Measurements from ENCODE around the gene GLI2.

GLI2 gene

DNA sequence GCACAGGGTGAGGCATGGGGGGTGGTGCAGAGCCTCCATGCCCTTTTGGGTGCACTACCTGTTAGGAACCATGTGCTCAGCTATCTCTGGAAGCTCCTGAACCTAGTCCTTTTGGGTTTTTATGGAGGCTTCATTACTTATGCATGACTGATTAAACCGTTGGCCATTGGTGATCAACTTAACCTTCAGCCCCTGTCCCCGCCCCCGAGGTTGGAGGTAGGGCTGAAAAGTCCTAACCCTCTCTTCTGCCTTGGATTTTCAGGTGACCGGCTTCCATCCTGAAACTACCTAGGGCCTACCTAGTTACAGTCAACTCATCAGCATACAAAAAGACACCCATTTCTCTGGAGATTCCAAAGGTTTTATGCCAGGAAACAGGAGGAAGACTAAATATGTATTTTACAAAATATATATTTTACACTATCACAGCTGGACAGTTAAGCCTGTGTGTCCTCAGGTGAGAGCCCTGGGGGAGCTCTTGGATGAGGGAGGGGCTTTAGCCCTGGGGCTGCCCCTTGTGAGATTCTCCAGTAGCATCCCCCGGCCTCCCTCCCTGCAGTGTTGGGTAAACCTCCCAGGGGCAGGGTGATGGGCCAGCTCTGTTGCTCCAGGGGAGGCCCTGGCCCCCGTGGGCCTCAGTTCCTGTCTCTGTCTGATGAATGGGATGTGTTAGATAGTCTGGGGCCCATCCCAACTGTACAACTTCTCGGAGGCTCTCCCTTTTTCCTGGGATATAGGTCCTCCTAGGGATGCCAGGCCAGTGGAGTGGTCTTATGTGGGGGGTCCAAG, 24.1 kb downstream of the GLI2 start:
- DNase-seq: no peak

DNA sequence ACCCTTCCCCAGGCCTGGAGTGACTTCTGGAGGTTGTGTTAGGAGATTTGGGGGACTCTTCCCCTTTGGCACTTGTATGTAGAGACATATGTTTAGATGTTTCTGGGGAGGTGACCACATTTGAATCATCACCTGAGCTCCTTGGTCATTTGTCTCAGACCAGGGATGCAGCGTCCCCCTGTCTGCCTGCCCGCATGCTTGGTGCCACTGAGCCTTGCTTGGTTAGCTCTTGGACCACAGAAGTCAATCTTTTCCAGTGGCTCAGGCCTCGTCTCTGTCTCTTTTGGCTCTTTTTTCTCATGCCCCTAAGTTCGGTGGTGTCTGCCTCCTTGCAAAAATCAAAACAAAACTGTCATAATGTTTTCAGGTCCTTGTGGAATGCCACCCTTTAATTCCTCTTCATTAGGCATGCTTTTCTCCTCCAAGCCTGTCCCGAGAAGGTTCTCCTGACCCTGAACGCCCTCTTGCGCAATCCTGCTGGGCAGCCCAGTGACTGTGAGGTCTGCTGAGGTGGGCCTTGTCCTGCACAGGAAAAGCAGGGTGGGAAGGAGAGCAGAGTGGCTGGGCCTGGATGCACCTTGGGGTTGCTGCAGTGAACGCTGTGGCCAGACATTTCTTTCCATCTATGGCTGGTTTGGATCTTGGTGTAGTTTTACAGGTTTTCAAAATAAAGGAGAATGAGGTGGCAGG, 24.9 kb downstream of the GLI2 start:
- DNase-seq: no peak

DNA sequence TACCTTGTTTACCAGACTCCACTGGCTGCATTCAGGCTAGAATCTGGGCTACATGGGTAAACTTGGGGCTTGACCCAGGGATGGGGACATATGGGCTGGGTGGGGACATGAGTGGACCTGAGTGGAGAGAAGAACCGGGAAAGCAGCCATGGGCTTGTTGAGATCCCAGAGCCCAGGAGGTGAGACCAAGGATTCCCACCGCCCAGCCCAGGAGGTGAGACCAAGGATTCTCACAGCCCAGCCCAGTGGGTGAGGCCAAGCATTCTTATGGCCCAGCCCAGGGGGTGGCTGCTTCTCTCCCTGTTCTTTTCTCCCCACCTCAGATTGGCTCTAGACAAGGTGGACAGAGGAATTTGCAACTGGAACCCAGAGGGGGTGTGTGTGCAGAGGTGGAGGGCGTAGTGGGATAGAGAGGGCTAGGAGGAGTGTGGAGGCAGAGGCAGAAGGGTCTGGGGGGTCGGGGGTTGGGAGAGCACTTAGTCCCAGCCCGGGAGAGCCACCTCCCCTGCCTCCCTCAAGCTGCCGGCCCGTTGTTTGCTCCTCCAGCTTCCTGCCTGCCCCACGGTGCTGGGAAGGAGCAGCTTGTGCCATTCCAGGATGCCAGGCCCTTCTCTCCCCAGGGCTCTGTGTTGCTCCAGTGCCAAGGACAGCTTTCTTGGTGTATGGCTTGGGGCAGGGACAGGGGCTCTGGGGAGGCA, 25.6 kb downstream of the GLI2 start:
- no peak for DNase-seq

DNA sequence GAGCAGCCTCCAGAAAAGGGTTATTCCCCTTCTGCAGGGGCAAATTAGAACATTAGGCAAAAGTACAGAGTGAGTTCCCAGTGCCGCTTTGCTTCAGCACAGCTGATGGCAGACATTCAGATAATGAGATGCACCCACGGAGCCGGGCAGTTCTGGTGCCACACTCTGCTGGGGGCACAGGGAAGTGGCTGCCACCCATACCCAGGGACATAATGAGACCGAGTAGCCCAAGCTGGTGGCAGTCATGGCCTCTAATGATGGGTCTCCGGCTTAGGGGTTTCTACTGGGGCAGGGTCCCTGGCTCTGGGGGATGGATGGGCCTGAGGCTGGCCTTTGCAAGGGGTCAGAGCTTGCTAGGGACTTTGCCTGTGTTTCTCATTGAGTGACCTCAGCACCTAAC, 26.2 kb downstream of the GLI2 start:
- no peak for DNase-seq

DNA sequence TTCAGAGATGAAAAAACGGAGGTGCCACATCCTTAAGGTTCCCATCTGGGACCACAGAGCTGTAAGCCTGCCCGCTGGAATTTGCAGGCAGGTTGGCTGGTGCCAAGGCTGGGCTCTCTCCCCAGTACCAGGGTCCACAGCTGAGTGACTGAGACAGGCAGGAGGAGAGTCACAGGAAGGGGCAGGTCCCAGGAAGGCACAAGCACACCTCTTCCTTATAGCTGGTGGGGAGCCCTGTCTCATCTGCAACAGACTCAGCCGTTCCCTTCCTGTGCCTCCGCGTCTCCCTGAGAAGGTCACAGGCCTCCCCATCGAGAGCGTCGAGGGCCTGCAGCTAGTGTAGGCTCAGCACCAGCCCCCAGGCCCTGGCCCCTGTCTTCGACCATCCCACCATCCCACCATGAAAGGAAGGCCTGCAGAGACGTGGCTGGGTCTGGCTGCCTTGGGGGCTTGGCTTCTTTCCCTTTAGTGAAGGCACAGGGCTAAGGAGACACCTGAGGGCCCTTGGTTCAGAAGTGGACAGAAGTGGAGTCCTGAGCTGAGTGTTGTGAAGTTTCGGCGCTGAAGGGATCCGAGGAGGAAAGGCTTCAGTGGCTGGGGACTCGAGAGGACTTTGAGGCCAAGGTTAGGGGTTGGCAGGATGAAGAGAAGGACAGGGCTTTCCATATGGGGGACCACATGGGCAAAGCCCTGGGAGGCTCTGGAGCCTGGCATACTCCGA, 26.8 kb downstream of the GLI2 start:
- no peak for DNase-seq

DNA sequence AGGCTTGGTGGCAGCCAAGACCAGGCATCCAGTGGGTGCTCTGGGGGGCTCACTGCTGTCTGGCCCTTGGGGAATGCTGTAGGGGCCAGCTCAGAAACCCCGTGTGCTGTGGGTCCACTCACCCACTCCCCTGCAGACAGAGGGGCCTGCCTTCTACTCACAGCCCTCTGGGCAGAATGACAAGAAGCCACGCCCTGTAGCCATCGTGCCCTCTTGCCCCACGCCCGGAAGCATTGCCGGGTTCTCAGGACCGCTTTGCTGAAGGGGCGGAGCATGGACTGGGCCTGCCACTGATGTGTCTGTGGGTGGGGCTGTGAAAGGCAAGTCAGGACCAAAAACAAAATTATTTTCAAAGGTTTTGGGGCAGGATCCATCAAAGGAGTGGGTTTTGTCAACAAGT, 27.8 kb downstream of the GLI2 start:
- DNase-seq: no peak

DNA sequence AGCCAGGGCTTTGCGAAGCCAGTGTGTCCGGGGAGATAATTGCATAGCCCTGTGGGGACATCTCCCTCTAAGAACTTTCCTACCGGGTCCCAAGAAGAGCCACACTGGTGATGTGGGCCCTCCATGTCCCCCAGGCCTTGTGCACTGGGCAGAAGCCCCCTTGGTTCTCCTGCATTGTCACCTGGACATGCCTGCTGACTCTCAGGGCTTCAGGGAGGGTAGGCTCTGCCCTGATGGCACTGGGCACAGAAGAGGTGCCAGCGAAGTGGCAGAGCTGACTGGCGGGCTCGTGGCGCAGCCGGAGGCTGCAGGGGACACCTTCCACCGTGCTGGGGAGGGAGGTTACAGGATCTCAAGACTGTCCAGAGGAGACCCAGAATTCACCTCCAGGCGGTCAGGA, 28.3 kb downstream of the GLI2 start:
- DNase-seq: no peak

DNA sequence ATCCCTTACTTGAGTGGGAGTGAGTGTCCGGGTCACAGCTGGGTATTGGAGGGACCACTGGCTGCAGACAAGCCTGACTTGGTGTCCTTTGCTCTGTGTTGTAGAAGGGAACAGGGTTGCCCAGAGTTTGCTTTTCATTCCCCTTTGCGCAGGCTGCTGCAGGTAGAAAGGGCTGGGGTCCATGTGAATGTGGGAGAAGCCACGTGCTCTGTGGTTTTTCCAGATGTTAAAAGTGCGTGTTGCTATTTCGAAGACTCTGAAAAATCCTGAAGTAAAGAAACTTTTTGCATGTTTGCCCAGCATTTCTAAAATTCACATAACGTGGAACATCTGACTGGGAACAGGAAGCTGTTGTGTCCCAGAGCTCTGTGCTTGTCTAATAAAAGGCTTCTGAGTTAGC, 28.8 kb downstream of the GLI2 start:
- no peak for DNase-seq

DNA sequence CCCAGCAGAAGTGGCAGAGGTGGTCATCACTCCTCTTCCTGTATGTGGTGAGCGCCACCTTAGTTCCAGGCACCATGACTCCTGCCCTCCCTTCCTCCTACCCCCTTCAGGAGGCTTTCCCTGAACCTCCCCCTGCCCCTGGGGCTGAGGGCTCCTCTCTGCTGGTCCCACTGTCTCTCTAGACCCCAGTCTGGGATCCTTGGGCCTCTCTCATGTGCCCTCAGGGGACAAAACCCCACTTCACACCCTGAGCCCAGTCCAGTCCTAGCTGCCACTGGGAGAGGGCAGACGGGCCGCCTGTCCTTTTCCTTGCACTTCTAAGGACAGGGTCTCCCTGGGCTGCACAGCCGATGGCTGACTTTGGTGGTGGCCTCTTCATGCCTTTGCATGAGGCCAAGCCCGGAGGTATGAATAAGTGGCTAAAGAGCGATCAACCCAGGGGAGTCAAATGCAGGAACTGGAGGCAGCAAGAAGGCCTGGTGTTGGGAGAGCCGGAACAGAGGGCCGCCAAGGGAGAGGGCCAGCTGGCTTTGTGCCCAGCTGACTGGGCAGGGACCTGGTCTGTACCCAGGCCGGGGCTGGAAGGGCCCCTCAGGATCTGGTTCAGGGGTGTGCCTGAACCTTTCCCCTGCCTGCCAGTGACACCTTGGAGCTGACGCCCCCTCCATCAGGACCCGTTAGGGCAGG, 29.5 kb downstream of the GLI2 start:
- no peak for DNase-seq

DNA sequence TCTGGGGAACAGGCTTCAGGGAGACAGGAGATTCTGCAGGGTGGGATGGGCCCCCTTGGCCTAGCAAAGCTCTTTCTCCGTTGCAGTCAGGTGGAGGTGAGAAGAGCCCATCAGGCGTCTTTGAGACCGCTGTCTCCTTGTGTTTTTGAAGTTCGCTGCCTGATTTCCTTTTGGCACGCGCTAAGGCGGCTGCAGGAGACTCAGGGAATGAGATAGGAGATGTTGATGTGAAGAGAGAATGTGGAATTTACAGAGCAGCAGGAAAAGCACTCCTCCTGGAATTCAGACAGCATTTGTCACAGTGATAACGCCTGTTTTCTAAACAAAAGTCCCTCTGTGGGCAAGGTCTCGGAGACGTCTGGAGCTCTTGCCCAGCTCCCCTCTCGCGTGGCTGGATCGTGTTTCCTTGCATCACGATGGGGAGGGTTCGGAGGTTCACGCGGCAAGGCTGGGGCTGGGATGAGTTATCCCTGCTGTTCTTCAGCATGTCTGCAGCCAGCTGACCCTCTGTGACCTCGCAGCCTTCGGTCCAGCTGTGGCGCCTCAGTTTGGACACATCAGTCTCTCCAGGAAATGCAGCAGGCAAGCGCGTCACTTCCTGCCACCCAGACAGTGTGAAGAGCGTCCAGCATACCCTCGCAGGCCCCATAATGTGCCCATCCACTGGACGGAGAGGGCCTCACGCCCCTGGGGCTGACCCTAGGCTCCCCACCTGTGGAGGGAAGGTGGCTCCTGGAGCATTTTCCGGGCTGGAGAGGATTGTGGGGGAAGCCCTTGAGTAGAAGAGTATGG, 30.2 kb downstream of the GLI2 start:
- no peak for DNase-seq

DNA sequence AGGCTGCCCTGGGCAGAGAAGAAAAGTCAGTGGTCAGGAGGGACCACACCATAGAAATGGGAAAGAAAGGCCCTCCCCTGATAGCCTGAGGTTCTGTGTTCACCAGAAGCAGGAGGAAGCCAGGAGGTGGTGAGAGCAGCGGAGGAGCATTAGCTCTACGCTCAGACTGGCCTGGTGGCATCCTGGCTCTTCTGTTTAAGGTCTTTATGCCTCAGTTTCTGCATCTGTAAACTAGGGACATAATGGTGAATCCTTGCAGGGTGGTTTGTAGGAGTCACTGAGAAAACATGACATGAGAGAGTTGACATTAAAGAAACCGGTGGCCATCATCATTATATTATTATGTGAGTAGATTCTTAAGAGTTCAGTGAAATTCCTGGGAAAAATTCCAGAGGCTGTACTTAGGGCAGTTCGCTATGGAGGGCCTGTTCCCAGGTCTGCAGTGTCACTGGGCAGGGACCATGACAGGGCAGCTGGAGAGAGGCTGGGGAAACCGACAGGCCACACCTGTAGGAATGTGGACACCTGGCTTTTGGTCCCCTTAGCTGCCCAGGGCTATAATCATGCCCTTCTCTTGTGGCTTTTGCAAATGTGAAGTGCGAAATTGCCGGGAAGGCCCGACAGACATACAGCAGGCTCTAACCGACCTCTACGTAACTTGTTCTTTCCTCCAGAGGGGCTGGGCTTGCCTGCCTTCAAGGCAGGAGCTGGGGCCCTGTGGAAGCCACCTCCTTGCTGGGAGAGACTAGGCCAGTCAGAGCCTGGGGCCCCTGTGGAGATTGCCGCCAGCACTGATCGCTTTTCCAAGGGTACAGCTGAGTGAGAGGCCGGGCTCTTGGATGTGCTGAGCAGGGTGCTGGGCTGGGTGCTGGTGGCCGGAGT, 31.0 kb downstream of the GLI2 start:
- no peak for DNase-seq

DNA sequence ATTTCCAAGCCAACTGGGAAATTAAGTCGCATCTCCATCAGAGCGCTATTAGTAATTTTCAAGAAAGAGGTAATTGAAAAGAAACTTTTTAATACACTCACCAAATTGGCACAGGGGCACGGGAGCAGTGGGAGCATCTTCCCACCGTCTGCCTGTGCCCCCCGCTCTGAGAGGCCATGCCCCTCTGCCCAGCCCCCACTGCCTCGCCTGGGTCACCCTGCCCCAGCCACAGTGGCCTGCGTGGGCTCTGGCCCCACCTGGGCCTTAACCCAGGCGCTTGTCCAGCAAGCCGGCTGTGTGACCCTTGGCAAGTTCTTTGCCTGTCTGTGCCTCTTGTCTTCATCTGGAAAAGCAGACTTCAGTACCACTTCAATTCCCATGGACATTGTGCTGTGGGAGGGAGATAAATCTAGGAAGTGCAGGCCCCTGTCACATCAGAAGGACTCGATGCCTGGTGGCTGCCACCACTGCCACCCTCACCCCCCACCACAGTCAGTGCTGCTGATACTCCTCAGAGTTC, 31.9 kb downstream of the GLI2 start:
- DNase-seq: no peak

DNA sequence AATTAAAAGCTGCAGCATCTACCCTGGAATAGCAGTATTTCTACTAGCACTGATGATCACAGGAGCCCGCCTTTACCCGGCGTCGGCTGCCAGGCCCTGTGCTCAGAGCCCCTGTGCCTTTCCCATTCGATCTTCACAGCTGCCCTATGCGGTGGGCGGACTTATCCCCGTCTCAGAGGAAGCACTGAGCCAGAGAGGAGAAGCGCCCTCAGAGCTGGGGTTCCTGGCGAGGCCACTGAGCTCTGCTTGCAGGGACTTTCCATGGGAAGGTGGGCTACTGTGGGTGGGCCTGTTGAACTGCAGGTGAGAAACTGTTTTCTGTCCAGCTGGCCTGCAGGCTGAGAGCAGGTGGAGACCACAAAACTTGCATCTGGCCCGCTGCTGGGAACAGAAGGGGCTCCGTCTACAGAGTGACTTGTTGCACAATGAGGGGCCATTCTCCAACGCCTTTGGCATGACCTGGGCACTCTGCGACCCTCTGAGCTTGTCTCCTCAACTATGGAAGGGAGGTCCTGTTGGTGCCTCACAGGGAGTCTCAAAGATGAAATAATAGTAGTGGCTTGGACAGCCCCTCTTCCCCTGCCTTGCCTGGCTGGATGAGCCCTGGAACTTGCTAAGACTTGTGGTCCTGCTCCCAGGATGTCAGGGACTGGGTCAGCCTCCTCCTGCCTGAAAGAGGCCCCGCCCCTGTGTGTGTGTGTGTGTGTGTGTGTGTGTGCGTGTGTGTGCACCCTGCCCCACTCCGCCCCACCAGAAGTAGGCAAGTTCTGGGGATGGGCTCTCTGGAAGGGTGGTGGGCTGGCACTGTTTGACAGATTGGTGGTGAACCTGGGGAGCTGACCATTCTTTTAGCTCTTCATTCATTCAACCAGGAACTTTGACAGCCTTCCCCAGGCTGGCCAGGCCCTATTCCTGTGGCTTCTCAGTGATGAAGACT, 32.7 kb downstream of the GLI2 start:
- DNase-seq: no peak

DNA sequence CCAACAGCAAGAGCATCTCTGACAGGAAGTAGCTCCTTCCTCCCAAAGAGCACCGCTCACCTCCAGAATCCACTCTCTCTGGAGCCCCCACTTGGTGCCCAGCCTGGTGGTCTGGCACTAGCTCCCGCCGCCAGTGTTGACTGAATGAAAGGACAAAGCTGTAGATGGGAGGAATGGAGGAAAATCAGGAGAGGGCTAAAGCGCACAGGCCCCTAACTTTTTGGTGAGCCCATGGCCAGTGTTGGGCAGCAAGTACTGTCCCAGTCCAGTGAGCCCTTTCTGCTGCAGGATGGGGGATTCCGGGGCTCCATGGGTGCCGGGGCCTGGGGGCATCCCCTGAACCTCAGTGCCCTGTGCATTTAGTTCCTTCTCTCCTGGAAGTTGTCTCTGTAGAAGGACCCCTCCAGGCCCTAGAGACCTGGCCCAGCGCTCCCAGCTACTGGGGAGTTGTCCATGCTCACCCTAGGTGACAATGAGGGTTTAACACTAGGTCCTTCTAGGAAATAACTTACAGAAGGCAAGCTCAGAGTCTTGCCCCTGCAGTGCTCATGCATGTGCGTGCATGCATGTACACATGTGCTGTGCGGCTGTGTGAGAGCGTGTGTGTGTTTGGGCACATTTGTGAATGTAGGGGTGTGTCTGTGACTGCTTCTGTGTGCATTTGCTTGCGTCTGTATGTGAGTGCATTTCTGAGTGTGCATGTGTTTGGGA, 33.6 kb downstream of the GLI2 start:
- DNase-seq: no peak

DNA sequence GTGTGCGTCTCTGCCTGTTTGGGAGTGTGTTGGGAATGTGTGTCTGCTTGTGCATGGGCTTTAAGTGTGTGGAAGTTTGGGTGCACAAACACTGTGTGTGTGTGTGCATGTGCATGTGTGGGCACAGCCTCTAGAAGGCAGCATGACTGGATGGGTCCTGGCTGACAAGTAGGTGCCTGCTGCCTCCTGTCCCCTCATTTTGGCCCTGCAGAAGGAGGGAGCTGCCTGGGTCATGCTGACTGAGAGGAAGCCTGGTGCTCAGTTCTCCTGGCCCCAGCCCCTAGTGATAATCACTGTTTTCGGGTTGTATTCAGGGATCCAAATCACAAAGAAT, 34.1 kb downstream of the GLI2 start:
- DNase-seq: no peak

DNA sequence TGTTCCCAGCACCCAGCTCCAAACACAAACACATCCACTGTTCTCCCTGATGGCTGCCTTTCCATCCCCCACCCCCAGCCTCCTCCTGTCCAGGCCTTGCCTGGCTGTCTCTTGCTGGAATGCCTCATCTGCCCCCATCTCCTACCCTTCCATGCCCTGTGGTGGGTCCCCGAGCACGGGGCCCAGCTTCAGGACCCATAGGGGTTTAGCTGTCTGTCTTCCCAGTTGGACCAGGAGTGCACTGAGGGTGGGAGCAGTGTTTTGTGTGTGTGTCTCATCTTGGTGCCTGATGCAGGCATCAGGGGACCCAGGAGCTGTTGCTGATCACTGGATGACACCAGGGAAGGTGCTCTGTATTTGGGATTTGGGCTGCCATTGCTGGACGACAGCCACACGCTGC, 34.5 kb downstream of the GLI2 start:
- no peak for DNase-seq

DNA sequence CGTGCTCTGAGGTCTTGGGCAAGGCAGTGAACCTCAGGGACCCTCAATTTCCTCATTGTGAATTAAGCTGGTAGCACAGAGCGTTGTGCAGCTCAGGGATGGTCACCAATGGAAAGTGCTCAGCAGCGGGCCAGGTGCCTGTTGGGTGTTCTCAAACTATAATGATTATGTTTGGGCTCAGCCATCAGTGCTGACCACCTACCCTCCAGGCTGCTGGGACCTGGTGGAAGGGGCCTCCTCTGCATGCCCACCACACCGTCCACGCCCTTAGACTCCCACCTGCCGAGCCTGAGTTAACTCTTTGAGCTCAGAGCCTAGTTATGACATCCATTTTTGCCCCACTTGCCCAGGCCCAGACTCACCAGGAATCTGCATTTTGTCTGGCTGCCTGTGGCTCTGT, 35.0 kb downstream of the GLI2 start:
- no peak for DNase-seq

DNA sequence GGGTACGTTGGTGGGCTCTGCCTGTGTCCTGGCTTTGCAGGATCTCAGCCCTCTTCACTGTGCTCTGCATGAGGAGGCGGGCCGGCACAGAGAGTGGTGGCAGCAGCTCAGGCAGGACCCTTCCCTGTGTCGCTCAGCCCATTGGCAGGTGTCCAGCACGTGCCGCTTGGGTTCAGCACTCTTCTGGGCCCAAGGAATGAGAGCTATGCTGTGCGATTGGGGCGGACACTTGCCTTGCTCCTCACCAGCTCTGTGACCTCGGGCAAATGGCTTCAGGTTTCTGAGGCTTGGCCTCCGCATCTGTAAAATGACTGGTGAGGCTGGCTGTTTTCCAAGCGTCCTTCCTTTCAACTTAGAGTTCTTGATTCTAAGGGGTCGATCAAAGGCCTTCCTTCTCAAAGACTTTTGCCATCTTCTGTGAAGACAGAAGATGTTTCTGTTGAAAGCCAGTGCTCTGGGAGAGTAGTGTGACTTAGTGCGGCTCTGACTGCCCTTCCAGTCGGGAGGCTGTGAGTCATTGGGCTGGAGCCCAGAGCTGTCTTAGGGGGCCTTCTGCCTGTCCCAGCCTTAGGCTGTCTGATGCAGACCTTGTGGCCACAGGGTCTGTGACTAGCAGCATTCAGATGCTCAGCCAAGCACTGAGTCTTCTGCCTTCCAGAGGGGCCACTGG, 35.6 kb downstream of the GLI2 start:
- DNase-seq: no peak
